DMS114 treated with DMSO at 0.1 percent for 48 hours (cell line): ENCODE results near the gene DNAJC6.
"Not testable (repeated sequence)": the region's sequence is repeated elsewhere in the genome, so short reads cannot be mapped to it uniquely, and the experiment has no call there.

Source experiments
- DNase-seq: peaks from one replicate; lab custom pipeline; 2025; ENCODE audit not compliant: unreplicated experiment; lab: John Stamatoyannopoulos, UW

Gene DNAJC6

GRCh38 chr1:65425697-65426096 lies 116.4 kb downstream of the DNAJC6 start:
- no peak for DNase-seq

DNA sequence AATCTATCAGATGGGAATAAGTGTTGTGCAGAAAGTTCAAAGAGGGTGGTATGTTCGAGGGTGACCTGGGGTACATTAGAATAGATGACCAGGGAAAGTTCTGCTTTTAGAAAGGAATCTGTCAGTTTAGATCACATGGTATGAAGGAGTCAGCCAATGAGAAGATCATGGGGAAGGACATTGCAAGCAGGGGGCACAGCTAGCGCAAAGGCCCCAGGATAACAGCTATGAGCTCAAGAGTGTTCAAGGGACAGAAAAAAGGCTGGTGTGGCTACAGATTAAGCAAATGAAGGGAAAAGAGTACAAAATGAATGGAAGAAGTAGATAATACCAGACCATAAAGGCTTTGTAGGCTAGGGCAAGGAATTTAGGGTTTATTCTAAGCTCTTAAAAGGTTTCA lies 119.7 kb downstream of the DNAJC6 start:
- no peak for DNase-seq

DNA sequence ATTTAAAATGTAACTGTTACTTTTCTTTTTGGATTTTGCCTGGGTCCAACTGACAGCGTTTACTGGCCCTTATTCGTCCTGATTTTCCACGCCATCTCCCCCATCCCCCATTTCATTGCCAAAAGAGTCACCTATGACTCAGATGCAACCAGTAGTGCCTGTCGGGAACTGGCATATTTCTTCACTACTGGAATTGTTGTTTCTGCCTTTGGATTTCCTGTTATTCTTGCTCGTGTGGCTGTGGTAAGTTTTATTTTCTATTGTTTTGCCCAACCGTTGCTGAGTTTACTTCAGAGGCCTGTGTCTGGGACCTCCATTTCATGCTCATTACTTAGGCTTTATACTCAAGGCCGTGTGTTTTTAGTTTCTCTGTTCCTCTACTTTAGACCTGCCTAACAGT lies 120.5 kb downstream of the DNAJC6 start:
- DNase-seq = no peak

GRCh38 chr1:65431111-65431705 lies 121.9 kb downstream of the DNAJC6 start:
- DNase-seq = peak; percentile 20

GRCh38 chr1:65432918-65433317 lies 123.6 kb downstream of the DNAJC6 start:
- no peak for DNase-seq

DNA sequence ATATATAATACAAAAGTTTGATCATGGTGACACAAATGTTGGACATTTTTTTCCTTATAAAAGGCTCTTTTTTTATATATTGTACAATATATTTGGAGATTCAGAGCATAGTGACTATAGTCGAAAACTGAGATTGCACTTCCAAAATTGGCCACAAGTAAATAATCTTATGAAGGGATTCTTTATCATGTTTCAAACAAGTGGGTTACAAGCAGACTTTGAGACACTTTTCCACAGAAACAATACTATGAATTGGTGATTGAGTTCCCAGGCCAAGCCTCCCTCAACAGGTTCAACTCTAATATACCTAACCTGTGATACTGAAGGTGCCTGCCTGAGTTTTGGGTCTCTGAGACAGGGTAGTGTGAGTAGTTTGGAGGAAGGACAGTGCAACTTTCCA lies 124.9 kb downstream of the DNAJC6 start:
- no peak for DNase-seq

- no peak for DNase-seq
Measured at GRCh38 chr1:65434760-65435159, 125.4 kb downstream of the DNAJC6 start.

GRCh38 chr1:65435987-65436386 lies 126.6 kb downstream of the DNAJC6 start:
- DNase-seq = no peak

DNA sequence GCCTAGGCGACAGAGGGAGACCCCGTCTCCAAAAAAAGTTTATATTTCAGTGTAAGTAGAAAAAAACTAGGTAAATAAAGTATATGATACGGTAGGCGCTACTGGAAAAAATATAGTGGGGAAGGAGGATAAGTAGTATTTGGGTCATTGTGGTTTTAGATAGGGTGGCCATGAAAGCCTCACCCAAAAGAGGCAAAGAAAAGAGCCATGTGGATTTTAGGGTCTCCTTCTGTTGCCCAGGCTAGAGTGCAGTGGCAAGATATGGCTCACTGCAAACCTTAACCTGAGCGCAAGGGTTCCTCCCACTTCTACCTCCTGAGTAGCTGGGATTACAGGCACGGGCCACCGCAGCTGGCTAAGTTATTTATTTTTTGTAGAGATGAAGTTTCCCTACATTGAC lies 128.3 kb downstream of the DNAJC6 start:
- DNase-seq = no peak

DNA sequence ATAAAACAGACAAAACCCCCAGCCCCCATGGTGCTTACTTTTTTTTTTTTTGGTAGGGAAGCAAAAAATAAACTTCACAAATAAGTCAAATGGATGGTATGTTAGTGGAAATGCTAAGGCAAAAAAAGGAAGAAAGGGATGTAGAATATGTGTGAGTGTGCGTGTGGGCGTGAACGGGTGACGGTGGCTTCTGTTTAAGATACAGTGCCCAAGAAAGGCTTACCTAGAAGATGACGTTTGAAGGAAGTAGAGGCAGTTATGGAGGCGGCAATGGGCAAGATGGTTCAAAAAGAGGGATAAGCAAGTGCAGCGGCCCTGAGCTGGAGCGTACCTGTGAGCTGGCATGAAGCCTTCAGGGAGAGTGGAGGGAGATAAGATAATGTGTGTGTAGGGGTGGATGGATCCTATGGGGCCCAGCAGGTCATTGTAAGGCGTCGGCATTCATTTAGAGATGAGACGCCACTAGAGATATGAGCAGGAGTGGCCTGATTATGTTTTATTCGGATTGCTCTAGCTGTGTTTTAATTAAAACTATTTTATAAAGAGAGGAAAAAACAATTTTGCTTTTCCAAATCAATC lies 131.1 kb downstream of the DNAJC6 start:
- no peak for DNase-seq

GRCh38 chr1:65440915-65441314 lies 131.6 kb downstream of the DNAJC6 start:
- no peak for DNase-seq

GRCh38 chr1:65441464-65441863 lies 132.1 kb downstream of the DNAJC6 start:
- DNase-seq = no peak

GRCh38 chr1:65442442-65442841 lies 133.1 kb downstream of the DNAJC6 start:
- no peak for DNase-seq

GRCh38 chr1:65443647-65444046 lies 134.3 kb downstream of the DNAJC6 start:
- DNase-seq = no peak

- DNase-seq = no peak
Measured at GRCh38 chr1:65444128-65444640, 134.8 kb downstream of the DNAJC6 start.

DNA sequence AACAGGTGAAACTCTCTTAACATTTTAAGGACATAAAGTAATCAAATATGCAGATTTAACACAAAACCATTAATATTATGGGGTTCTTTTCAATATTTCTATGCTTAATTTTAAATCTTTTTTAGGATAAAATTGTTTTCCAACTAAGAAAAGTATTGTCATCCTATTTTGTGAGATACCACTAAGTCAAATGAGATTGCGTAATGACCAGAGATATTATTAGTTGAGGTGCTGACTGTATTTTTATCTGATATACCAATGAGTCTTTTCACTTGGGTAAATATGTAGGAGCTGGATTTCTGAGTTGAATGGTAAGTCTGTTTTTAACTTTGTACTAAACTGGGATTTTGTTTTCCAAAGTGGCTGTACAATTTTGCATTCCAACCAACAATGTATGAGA lies 136.5 kb downstream of the DNAJC6 start:
- DNase-seq = no peak

DNA sequence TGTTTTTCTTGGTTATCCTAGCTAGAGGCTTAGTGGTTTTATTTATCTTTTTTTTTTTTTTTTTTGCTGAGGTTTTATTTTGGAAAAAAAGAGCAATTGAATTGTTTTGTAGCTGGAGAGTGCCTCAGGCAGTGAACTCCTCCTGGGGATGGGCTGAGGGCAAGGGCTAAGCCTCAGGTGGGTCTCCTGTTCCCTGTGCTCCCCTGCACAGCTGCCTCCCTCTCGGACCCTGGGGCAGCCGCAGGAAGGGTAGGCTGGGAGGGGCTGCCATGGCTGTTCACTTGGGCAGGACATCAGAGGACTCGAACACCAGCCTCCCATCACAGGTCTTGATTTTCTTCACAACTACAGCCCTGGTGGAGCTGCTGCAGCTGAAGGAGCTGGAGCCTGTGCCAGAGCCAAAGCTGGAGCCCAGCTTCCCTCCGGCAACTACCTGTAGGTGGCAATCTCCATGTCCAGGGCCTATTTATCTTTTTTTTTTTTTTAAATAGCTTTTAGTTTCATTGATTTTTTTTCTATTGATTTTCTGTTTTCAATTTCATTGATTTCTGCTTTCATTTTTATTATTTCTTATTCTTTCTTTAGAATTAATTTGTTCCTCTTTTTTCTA lies 140.0 kb downstream of the DNAJC6 start:
- no peak for DNase-seq

DNA sequence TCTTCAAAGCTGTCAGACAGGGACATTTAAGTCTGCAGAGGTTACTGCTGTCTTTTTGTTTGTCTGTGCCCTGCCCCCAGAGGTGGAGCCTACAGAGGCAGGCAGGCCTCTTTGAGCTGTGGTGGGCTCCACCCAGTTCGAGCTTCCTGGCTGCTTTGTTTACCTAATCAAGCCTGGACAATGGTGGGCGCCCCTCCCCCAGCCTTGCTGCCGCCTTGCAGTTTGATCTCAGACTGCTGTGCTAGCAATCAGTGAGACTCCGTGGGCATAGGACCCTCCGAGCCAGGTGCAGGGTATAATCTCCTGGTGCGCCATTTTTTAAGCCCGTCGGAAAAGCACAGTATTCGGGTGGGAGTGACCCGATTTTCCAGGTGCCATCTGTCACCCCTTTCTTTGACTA lies 146.3 kb downstream of the DNAJC6 start:
- not testable (repeated sequence) for DNase-seq

GRCh38 chr1:65456481-65456880 lies 147.1 kb downstream of the DNAJC6 start:
- no peak for DNase-seq

- no peak for DNase-seq
Measured at GRCh38 chr1:65457868-65458267, 148.5 kb downstream of the DNAJC6 start.

- no peak for DNase-seq
Measured at GRCh38 chr1:65458730-65459396, 149.5 kb downstream of the DNAJC6 start.

GRCh38 chr1:65459397-65459768 lies 150.0 kb downstream of the DNAJC6 start:
- DNase-seq = no peak
